Measurements from ENCODE around the gene SORCS1.

The SORCS1 gene

GRCh38 chr10:106816318-106817085, 348.0 kb downstream of the SORCS1 start:
- DNase-seq (ENCODE audit: low read depth in 2 of 2) = no peak

GRCh38 chr10:106815427-106816043, 349.0 kb downstream of the SORCS1 start:
- DNase-seq (ENCODE audit: low read depth in 2 of 2) = no peak

DNA sequence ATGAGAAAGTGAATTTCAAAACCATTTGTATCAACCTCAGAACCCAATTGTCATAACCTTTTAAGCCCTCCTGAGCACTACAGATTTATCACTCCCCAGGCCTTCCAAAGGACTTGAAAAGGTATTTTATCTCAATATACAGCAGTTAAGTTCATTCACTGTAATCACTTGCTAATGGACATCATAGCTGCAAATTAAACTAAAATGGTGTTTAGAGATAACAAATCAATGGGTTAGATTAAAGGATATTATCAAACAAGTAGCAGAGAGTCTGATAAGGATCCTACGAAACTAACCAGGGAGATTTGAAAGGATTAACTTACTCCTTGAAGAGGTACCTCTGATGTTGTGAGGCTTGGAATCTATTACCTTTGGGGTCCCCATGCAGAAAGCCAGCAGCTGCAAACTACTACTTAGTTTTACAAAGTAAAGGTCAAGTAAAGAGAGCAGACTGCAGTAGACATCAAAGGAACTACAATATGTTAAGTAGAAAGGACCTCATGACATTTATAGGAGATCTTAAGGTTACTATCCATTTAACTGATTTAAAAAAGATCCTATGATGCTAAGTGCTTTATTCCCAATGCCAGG, 359.4 kb downstream of the SORCS1 start:
- no peak for DNase-seq (ENCODE audit: low read depth in 2 of 2)

DNA sequence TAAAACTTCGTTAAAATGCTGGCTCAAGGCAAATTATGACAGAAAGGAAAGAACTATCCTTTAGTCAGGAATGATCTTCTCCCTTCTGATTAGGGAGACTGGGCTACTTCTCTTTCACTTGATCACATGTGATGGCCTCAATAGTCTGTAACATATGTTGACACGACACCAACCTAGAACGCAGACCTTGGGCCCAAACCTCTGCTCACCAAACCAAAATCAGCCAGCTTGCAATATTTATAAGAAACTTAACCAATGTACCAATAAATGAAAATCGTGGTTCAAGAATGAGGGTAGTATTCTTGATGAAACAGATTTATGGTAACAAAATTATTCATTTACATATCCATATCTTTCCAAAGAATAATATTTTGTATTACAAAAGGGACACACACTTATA, 361.6 kb downstream of the SORCS1 start:
- no peak for DNase-seq (ENCODE audit: low read depth in 2 of 2)

DNA sequence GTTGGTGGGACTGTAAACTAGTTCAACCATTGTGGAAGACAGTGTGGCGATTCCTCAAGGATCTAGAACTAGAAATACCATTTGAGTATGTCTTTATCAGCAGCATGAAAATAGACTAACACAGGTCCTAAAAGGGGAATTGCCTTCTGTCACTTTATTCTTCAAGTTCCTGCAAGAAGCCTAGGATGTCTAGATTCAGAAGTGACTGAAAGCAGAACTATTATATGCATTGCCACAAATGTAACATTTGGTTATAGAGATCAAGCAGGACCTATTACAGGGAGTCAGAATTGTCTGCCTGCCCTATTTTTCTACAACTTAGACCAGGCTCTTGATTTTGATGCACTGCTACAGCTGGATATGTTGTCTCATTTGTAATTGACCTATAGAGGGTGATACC, 364.7 kb downstream of the SORCS1 start:
- no peak for DNase-seq (ENCODE audit: low read depth in 2 of 2)

GRCh38 chr10:106795619-106796018, 368.9 kb downstream of the SORCS1 start:
- no peak for DNase-seq (ENCODE audit: low read depth in 2 of 2)

- DNase-seq (ENCODE audit: low read depth in 2 of 2) = no peak
Measured at GRCh38 chr10:106793617-106794016, 370.9 kb downstream of the SORCS1 start.

DNA sequence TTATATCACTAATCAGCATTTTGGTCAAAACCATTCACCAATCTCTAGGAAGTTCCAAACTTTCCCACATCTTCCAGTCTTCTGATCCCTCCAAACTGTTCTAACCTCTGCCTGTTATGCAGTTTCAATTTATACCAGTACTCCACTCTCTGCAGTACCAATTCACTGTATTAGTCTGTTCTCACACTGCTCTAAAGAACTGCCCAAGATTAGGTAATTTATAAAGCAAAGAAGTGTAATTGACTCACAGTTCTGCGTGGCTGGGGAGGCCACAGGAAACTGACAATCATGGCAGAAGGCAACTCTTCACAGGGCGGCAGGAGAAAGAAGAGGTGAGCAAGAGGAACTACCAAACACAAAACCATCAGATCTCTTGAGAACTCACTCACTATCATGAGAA, 374.9 kb downstream of the SORCS1 start:
- DNase-seq (ENCODE audit: low read depth in 2 of 2) = no peak

GRCh38 chr10:106788982-106789381, 375.5 kb downstream of the SORCS1 start:
- no peak for DNase-seq (ENCODE audit: low read depth in 2 of 2)

DNA sequence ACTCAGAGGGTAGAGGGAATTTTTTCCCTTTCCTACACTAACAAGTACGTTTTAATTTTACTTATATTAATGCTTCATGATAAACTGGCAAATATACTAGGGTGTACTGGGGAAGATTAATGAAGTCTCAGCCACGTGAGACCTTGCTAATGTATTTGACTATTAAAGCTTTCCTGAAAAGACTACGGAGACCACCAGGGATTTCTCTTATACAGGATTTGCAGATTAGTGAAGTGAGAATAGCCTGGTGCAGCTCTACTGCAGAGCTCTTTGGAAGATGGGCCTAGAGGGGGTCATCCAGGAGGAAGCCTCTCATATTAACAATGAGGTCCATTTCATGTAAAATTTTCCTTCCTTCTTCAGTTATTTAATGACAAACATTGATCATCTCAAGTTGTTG, 379.0 kb downstream of the SORCS1 start:
- DNase-seq (ENCODE audit: low read depth in 2 of 2) = no peak

GRCh38 chr10:106780632-106781031, 383.9 kb downstream of the SORCS1 start:
- DNase-seq (ENCODE audit: low read depth in 2 of 2) = no peak

DNA sequence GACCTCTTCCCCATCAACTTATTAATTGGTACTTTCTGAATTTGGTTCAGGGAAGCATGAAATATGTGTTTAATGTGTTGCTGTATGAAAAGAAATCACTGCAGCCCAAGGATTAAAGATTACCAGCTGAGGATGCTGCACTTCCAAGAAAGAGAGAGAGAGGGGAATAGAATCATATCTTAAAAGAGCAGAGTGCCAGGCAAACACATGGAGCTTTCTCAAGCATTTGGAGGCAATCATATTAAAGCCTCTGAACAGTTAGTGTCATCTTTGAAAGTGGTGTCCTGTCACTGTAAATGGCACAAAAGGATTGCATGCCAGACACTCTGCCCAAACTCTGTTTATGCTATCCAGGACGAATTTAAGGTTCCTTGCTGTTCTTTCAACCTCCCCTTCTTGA, 386.7 kb downstream of the SORCS1 start:
- DNase-seq (ENCODE audit: low read depth in 2 of 2) = no peak

- DNase-seq (ENCODE audit: low read depth in 2 of 2) = no peak
Measured at GRCh38 chr10:106775127-106775526, 389.4 kb downstream of the SORCS1 start.

DNA sequence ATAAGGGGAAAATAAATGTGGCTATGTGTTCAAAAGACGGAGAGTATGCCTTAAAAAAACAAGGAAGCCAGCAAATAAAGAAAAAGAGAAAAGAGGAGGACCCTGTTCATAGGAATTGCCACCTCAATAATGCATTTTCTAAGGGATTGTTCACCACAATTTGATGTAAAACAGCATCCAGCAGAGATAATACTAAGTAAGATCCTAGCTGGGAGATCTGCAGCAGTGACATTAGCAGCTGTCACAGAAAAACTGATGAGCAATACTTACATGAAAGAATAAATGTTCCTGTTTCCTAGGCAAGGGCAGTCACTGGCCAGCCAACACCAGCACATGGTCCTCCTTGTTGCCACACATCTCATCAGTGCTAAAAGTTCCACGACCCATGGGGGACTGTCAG, 391.5 kb downstream of the SORCS1 start:
- no peak for DNase-seq (ENCODE audit: low read depth in 2 of 2)

DNA sequence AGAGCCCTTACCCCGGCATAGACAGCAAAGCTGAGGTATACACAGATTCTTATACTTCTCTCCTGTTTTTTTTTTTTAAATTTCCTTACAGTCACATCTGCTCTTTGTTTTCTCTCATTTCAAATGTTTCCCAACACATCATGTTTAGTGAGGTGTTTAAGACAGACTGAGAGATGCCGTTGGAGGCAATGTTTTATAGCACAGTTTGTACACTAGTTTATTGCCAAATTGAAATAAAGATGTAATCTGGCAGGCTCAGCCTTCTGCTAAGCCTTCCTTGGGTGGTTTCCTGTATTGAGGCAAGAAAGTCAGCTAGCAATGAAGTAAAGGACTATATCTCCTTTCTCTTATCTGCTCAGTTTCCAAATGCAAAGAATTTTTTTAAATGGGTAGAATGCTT, 393.4 kb downstream of the SORCS1 start:
- DNase-seq (ENCODE audit: low read depth in 2 of 2) = no peak

GRCh38 chr10:106768204-106768603, 396.3 kb downstream of the SORCS1 start:
- no peak for DNase-seq (ENCODE audit: low read depth in 2 of 2)

DNA sequence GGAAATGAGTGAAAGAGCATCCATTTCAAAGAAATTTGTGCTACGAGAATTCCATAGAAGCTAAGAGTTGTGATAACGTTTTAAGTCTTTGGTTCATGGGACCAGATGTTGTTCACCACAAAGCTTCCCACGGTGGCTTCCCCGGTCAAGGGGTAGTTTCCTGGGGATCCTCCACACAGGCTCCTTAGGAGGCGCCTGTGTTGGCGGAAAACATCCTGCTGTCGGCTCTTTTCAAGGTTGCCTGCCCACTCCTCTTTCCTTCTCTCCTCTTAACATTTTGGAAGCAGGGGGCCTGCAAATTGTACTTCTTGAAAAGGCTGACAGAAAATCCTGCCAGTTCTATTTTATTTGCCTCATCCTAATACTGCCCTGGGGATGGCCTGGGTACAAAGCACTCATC, 398.6 kb downstream of the SORCS1 start:
- DNase-seq (ENCODE audit: low read depth in 2 of 2) = no peak

- DNase-seq (ENCODE audit: low read depth in 2 of 2) = no peak
Measured at GRCh38 chr10:106765241-106765754, 399.2 kb downstream of the SORCS1 start.

GRCh38 chr10:106764360-106764759, 400.1 kb downstream of the SORCS1 start:
- DNase-seq (ENCODE audit: low read depth in 2 of 2) = no peak

DNA sequence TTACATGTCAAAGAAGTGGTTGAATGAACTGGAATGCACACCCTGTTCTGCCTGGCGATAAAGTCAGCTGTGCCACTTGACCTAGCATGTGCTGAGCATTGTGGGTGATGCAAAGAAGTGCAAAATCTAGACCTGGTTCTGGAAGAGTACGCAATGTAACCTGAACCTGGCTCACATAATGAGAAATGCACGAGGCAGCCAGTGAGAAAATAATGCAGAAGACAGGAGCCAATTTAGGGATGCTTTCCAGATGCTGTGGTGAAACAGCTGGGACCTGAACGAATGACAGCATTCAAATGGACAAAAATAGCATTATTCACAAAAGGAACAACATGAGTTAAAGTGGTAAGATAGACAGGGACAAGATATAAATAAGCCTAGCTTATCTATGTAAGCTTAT, 402.6 kb downstream of the SORCS1 start:
- DNase-seq (ENCODE audit: low read depth in 2 of 2) = no peak

DNA sequence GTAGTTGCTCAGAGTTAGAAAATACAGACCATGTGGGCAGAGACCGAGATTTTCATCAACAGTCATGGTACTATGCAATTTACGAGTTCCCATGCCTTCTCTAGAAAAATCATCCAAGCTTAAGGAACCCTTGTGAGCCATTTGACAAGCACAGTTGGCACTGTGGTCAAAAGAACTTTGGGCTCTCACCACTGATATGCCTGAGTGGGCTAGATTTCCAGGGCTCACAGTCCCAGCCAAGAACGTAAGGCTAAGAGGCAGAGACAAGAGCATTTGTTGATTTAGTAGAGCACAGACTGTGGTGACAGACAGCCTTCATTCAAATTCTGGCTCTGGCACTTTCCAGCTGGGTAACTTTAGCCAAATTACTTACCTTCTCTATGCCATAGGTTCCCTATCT, 407.0 kb downstream of the SORCS1 start:
- no peak for DNase-seq (ENCODE audit: low read depth in 2 of 2)

- DNase-seq (ENCODE audit: low read depth in 2 of 2) = no peak
Measured at GRCh38 chr10:106751091-106751490, 413.4 kb downstream of the SORCS1 start.

GRCh38 chr10:106746868-106747267, 417.6 kb downstream of the SORCS1 start:
- DNase-seq (ENCODE audit: low read depth in 2 of 2) = no peak
